H1 (cell line): ENCODE results near the gene TIMM9. TPM values are rescaled to one million over a fixed set of nuclear protein-coding genes. Genes with fewer than 3 reads are reported as not detected.

Experiments used
- CTCF ChIP-seq, 3 experiments: IDR thresholded peaks; 1 replicate in 2 of 3; 2 replicates in 1 of 3; pipeline versions ENCODE4 v1.5.1 to v1.6.1; 2011; ENCODE audit warnings: low read length in 3 of 3, mild to moderate bottlenecking in 3 of 3, inconsistent platforms in 2 of 3, low read depth in 1 of 3, moderate library complexity in 1 of 3; ENCODE audit not compliant: insufficient read depth in 1 of 3; ENCODE audit errors: control extremely low read depth in 1 of 3
- EGR1 ChIP-seq: IDR thresholded peaks from 2 replicates; pipeline ENCODE4 v1.6.1; 2011; ENCODE audit warnings: low read depth, low read length, borderline replicate concordance
- GABPA ChIP-seq: IDR thresholded peaks from 2 replicates; pipeline ENCODE4 v1.6.1; 2011; ENCODE audit warnings: mild to moderate bottlenecking, low read length, moderate library complexity, borderline replicate concordance; ENCODE audit not compliant: insufficient read depth
- TAF7 ChIP-seq: optimal IDR thresholded peaks from 2 replicates; pipeline ENCODE3; 2011; ENCODE audit warnings: low read depth, mild to moderate bottlenecking, inconsistent platforms, low read length, moderate library complexity, borderline replicate concordance
- TBP ChIP-seq: IDR thresholded peaks from 2 replicates; pipeline ENCODE4 v1.6.1; 2011; ENCODE audit warnings: low read depth, low read length, improper control_type of control experiment
- polyA plus RNA-seq, 7 experiments: library from polyadenylated mRNA; depleted of rRNA in 3 of 7; stranded (reverse) in 5 of 7; unstranded in 2 of 7; fragments of >200 nt in 5 of 7; fragments of 200-250 nt in 2 of 7; gene quantifications; 1 replicate in 5 of 7; 2 replicates in 1 of 7; 4 replicates in 1 of 7; pipeline versions ENCODE4 v1.2.1 to v1.2.3, GENCODE V29; 2011 to 2013; ENCODE audit warnings: missing spikeins in 2 of 7, mixed read lengths in 2 of 7
- total RNA-seq: library from RNA; stranded (reverse); fragmentation: NEBNext Ultra II Directional; extraction: Animal tissue kit (Norgen Biotek cat#: 25700); gene quantifications from 2 replicates; pipeline ENCODE4 v1.2.1, GENCODE V29; 2021

TIMM9 gene
- total and polyA plus RNA-seq, 2 of the 8 experiments (the other 6 are each of a cell fraction or from before 2014, with no cell fraction given): 24.0 to 52.2 TPM

GRCh38 chr14:58430156-58430555, 2.8 kb upstream of the TIMM9 start (continued):
- TF ChIP-seq CTCF (IDR thresholded peaks at IDR 0.05; ENCODE audit: control extremely low read depth in 1 of 3, insufficient read depth in 1 of 3, low read depth in 1 of 3, low read length in 3 of 3): no peak
- TF ChIP-seq EGR1: no peak
- TF ChIP-seq TAF7: no peak
- TF ChIP-seq TBP: no peak
- TF ChIP-seq GABPA: no peak
